Stimulated activated CD8-positive, alpha-beta memory T cell treated with anti-CD3 and anti-CD28 coated beads, Interleukin-2, amount 100 ng/mL, for 1 hour (primary cell): ENCODE measurements around the gene AKAP12.
"Not testable (repeated sequence)": the region's sequence is repeated elsewhere in the genome, so short reads cannot be mapped to it uniquely, and the experiment has no call there.

Source experiments
- DNase-seq, 2 donors: peaks; one replicate each; pipeline ENCODE4 v3.0.0-alpha.2; 2020; ENCODE audit warnings: low read depth in 2 of 2

Gene AKAP12

GRCh38 chr6:151341476-151342195 lies 101.9 kb downstream of the AKAP12 start:
- DNase-seq: no peak

DNA sequence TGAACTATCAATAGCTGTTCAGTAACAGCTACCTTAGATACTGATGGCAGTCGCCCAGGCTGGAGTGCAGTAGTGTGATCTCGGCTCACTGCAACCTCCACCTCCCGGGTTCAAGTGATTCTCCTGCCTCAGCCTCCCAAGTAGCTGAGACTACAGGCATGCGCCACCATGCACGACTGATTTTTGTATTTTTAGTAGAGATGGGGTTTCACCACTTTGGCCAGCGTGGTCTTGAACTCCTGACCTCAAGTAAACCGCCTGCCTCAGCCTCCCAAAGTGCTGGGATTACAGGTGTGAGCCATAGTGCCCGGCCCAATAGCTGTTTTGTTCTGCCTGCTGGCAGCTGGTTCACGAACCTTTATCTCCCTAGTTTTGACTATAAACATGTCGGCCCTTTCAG lies 103.0 kb downstream of the AKAP12 start:
- not testable (repeated sequence) for DNase-seq

- no peak for DNase-seq
Measured at GRCh38 chr6:151349651-151350270, 110.0 kb downstream of the AKAP12 start.

GRCh38 chr6:151350442-151351145 lies 110.8 kb downstream of the AKAP12 start:
- no peak for DNase-seq

DNA sequence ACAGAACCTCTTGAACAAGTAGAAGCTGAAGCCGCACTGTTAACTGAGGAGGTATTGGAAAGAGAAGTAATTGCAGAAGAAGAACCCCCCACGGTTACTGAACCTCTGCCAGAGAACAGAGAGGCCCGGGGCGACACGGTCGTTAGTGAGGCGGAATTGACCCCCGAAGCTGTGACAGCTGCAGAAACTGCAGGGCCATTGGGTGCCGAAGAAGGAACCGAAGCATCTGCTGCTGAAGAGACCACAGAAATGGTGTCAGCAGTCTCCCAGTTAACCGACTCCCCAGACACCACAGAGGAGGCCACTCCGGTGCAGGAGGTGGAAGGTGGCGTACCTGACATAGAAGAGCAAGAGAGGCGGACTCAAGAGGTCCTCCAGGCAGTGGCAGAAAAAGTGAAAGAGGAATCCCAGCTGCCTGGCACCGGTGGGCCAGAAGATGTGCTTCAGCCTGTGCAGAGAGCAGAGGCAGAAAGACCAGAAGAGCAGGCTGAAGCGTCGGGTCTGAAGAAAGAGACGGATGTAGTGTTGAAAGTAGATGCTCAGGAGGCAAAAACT lies 111.5 kb downstream of the AKAP12 start:
- no peak for DNase-seq

DNA sequence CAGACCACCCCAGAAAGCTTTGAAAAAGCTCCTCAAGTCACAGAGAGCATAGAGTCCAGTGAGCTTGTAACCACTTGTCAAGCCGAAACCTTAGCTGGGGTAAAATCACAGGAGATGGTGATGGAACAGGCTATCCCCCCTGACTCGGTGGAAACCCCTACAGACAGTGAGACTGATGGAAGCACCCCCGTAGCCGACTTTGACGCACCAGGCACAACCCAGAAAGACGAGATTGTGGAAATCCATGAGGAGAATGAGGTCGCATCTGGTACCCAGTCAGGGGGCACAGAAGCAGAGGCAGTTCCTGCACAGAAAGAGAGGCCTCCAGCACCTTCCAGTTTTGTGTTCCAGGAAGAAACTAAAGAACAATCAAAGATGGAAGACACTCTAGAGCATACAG lies 112.0 kb downstream of the AKAP12 start:
- DNase-seq: no peak

DNA sequence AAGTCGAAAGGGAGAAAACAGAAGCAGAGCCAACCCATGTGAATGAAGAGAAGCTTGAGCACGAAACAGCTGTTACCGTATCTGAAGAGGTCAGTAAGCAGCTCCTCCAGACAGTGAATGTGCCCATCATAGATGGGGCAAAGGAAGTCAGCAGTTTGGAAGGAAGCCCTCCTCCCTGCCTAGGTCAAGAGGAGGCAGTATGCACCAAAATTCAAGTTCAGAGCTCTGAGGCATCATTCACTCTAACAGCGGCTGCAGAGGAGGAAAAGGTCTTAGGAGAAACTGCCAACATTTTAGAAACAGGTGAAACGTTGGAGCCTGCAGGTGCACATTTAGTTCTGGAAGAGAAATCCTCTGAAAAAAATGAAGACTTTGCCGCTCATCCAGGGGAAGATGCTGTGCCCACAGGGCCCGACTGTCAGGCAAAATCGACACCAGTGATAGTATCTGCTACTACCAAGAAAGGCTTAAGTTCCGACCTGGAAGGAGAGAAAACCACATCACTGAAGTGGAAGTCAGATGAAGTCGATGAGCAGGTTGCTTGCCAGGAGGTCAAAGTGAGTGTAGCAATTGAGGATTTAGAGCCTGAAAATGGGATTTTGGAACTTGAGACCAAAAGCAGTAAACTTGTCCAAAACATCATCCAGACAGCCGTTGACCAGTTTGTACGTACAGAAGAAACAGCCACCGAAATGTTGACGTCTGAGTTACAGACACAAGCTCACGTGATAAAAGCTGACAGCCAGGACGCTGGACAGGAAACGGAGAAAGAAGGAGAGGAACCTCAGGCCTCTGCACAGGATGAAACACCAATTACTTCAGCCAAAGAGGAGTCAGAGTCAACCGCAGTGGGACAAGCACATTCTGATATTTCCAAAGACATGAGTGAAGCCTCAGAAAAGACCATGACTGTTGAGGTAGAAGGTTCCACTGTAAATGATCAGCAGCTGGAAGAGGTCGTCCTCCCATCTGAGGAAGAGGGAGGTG lies 112.9 kb downstream of the AKAP12 start:
- no peak for DNase-seq

DNA sequence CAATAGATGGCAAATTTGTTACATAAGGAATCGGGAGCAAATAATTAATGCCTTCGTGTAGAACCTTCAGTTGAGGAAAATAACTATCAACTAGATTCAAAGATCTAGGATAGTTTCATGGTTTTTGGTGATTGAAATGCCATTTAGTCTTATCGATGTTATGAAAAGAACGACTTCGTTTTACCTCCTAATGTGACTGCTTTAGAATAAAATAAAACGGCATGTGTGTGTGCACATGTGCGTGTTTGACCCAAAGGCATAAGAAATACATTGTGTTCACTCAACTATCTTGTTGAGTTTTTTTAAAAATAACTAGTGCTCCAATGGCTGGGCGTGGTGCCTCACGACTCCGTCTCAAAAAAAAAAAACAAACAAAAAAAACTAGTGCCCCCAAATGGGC lies 114.0 kb downstream of the AKAP12 start:
- no peak for DNase-seq

- not testable (repeated sequence) for DNase-seq
Measured at GRCh38 chr6:151356983-151357382, 117.2 kb downstream of the AKAP12 start.

DNA sequence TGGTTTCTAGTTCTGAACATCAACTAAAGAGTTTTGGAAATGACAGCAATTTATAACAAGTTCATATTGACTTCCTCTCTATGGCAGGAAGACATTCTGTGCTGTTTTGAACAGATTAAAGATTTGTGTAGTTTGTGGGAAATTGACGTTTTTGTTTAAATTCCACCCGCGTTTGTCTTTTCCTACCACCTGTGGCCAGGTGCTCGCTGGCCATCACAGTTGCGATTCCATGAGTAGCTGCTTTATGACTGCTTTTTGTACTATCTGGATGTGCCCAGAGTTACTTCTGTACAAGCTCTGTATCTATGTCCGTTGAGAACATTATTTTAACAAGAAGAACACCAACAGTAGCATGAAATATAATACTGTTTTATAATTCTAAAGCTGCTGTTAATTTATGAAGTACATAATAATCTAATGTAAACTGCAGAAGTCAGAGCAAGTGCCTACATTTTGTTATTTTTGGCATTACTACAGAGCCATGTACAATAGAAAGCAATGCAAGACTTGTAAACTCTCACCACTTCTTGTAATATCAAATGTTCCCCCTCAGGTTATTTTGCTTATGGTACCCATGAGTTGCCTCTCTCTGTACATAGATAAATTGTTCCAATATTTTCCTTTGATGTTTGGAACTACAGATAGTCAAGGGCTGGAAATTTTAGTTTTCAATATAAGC lies 118.1 kb downstream of the AKAP12 start:
- DNase-seq: no peak

- no peak for DNase-seq
Measured at GRCh38 chr6:151358475-151358874, 118.7 kb downstream of the AKAP12 start.

- no peak for DNase-seq
Measured at GRCh38 chr6:151359486-151359885, 119.7 kb downstream of the AKAP12 start.

DNA sequence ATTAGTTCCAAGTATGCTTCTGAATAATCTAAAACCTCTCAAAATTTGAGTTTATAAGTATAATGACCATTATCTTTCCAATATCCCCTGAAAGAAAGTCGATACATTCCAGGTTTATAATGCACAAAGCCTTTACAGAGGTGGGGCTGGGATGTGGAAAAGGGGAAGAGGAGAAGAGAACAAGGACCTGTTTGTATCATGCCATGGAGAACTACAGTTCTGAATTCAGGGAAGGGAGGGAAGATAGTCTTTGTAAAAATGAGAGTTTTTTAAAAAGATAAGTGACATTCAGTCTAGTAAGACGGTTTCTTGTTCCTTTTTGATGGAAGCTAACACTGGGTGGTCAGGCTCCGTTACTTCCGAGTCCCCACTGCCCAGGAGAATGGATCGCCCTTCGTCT lies 125.5 kb downstream of the AKAP12 start:
- DNase-seq: no peak

DNA sequence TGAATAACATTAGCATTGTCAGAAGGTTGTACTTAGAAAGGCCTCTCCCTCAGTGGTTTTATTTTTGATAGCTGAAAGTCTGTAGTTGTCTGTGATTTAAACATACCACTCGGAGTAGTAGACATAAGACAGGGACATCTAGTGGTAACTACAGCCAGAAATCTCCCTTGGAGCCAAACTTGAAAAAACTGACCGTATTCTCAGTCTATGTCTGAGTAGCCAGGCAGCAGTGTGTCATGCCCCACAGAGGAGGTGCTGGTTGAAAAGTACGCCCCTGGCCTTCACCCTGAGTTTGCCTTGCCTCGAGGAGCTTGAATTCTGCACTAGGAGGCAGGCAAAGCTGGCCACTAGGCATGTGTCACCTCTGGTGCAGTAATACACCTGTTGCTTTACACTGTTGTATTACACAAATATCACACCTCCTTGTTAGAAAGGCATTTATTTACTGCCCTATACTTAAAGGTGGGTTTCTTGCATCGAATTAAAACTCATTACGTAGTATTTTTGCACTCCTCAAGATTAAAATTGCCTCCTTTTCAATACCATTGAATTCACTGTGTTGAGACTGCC lies 130.8 kb downstream of the AKAP12 start:
- DNase-seq: no peak

DNA sequence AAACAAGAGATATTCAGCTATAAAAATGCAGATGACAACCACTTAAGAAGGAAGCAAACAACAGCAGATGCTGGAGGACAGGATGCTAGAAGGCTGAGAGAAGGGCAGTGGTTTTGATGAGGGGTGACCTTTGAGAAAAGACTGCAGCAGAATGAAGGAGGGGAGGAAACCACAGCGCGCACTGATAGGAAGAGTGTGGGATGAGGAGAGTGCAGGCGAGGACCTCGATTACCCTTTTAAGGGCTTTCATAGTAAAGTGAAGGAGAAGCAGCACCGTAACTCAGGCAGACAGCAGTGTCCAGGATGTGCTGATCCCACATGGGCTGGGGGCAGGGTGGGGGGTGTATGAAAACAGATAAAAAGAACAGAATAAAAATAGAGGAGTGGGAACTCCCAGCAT lies 132.4 kb downstream of the AKAP12 start:
- no peak for DNase-seq

DNA sequence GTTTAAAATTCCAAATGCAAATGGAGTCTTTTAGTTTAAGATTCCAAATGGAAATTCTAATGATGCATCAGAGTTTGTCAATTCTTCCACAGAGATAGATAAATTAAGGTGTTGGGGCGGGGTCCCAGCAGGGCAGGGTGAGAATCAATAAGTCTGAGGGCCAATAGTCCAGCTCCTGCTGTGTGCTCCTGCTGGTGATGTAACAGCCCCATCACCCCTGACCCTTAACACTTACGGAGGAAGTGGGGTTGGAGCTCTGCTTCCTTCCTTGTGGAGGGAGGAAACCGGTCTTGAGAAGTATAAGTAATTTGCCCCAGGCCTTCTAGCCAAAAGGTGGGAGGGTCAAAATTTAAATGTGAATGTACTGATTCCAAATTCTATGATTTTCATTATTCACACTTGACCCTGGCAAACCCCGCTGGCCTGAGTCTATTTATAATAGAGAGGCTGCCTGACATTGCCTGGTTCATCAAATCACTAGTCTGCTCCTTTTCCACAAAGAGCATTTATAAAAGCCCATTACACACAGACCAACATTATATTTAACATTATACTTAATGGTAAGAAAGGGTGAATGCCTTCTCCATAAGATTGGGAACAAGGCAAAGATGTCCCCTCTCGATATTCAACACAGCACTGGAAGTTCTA lies 134.4 kb downstream of the AKAP12 start:
- DNase-seq: no peak

GRCh38 chr6:151375833-151376232 lies 136.1 kb downstream of the AKAP12 start:
- DNase-seq: no peak

GRCh38 chr6:151376440-151376839 lies 136.7 kb downstream of the AKAP12 start:
- DNase-seq: no peak

GRCh38 chr6:151377095-151377494 lies 137.3 kb downstream of the AKAP12 start:
- no peak for DNase-seq
